ENCODE results near the gene EMP1.

EMP1 gene

GRCh38 chr12:13198241-13198640 is 1.7 kb downstream of the EMP1 start:
- no peak for DNase-seq

- DNase-seq: no peak
These were observed 2.4 kb downstream of the EMP1 start for GRCh38 chr12:13198876-13199275.

- no peak for DNase-seq
These were observed 3.1 kb downstream of the EMP1 start for GRCh38 chr12:13199592-13199991.

GRCh38 chr12:13200841-13201240 is 4.3 kb downstream of the EMP1 start:
- DNase-seq: no peak

- DNase-seq: peak; percentile 27
These were observed 6.8 kb downstream of the EMP1 start for GRCh38 chr12:13203034-13203922.

GRCh38 chr12:13204428-13204827 is 7.9 kb downstream of the EMP1 start:
- no peak for DNase-seq

- no peak for DNase-seq
These were observed 9.5 kb downstream of the EMP1 start for GRCh38 chr12:13205809-13206559.

- DNase-seq: no peak
These were observed 10.0 kb downstream of the EMP1 start for GRCh38 chr12:13206560-13206897.

GRCh38 chr12:13208533-13209435 is 12.3 kb downstream of the EMP1 start:
- peak; percentile 24 for DNase-seq

- DNase-seq: no peak
These were observed 13.1 kb downstream of the EMP1 start for GRCh38 chr12:13209436-13210235.

- no peak for DNase-seq
These were observed 14.0 kb downstream of the EMP1 start for GRCh38 chr12:13210236-13211190.

- DNase-seq: no peak
These were observed 14.8 kb downstream of the EMP1 start for GRCh38 chr12:13211191-13211858.

- peak; percentile 78 for DNase-seq
These were observed 15.5 kb downstream of the EMP1 start for GRCh38 chr12:13211859-13212664.

GRCh38 chr12:13215056-13215455 is 18.5 kb downstream of the EMP1 start:
- DNase-seq: no peak

GRCh38 chr12:13218641-13219040 is 22.1 kb downstream of the EMP1 start:
- DNase-seq: no peak

GRCh38 chr12:13219320-13219719 is 22.8 kb downstream of the EMP1 start:
- no peak for DNase-seq

- no peak for DNase-seq
These were observed 24.3 kb downstream of the EMP1 start for GRCh38 chr12:13220838-13221237.

GRCh38 chr12:13222076-13222475 is 25.6 kb downstream of the EMP1 start:
- peak; percentile 13 for DNase-seq

- no peak for DNase-seq
These were observed 26.8 kb downstream of the EMP1 start for GRCh38 chr12:13223179-13223804.
